Pericardium fibroblast (primary cell): ENCODE results near the gene FCER1A. TPM values are rescaled to one million over a fixed set of nuclear protein-coding genes. Genes with fewer than 3 reads are reported as not detected.

ENCODE experiments used
- total RNA-seq: library from RNA; depleted of rRNA; stranded (reverse); fragments of >200 nt; gene quantifications from 2 replicates; pipeline ENCODE4 v1.2.3, GENCODE V29; 2015

Gene FCER1A
- not detected in 2 replicates for total RNA-seq

DNA sequence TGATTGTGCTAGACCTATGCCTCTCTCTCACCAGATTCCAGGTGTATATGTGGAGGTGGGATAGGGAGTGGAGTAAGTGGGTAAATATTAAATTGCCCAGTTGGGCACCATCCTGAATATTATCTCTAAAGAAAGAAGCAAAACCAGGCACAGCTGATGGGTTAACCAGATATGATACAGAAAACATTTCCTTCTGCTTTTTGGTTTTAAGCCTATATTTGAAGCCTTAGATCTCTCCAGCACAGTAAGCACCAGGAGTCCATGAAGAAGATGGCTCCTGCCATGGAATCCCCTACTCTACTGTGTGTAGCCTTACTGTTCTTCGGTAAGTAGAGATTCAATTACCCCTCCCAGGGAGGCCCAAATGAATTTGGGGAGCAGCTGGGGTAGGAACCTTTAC lies at the start of gene FCER1A:
FCER1A (plus strand) TSS at position 242 of the 400 bp plus-strand sequence; CDS start at position 271, 29 bp downstream.

Other genes starting within 250 kb of the FCER1A start
- gene AIM2, start 225.6 kb upstream of the FCER1A start, total RNA-seq, result not detected in 2 replicates
- gene CADM3, start 130.7 kb upstream of the FCER1A start, total RNA-seq, result 30.1 and 193 TPM in 2 replicates
- 2.9 and 10.7 TPM in 2 replicates for gene ACKR1, start 97.5 kb upstream of the FCER1A start, total RNA-seq
- not detected in 2 replicates for gene OR10J4, start 129.9 kb downstream of the FCER1A start, total RNA-seq
- gene OR10J1, start 137.4 kb downstream of the FCER1A start, total RNA-seq, result not detected in 2 replicates
- not detected in 2 replicates for gene OR10J5, start 233.7 kb downstream of the FCER1A start, total RNA-seq